HAP-1 (cell line): ENCODE measurements around the gene SNAPC2.
"Not testable (repeated sequence)": the region's sequence is repeated elsewhere in the genome, so short reads cannot be mapped to it uniquely, and the experiment has no call there.

Experiments used
- DNase-seq, 2 experiments: peaks; one replicate each; pipeline ENCODE4 v3.0.0-alpha.2; 2016 to 2020; ENCODE audit warnings: low spot score in 2 of 2
- H3K27me3 ChIP-seq: fragments of 250-450 bp; sonication (Bioruptor Pico); 2 replicates; pipeline ENCODE4 v1.5.1; 2020; ENCODE audit warnings: low read depth, mild to moderate bottlenecking, moderate library complexity
- H3K36me3 ChIP-seq: fragments of 250-450 bp; sonication (Bioruptor Pico); replicated peaks from 2 replicates; pipeline ENCODE4 v1.5.1; 2020; ENCODE audit warnings: mild to moderate bottlenecking
- H3K4me1 ChIP-seq: fragments of 250-450 bp; sonication (Bioruptor Pico); 2 replicates; pipeline ENCODE4 v1.5.1; 2020; ENCODE audit warnings: mild to moderate bottlenecking
- H3K4me3 ChIP-seq: fragments of 250-450 bp; sonication (Bioruptor Pico); 2 replicates; pipeline ENCODE4 v1.5.1; 2020; ENCODE audit warnings: mild to moderate bottlenecking, moderate library complexity
- H3K9me3 ChIP-seq: fragments of 250-450 bp; sonication (Bioruptor Pico); 2 replicates; pipeline ENCODE4 v1.5.1; 2020; ENCODE audit warnings: mild to moderate bottlenecking, moderate library complexity
- in situ Hi-C: fragments of 300-500 bp; cut with MboI; formaldehyde crosslinking; loops from 3 replicates; pipeline ENCODE4 v1.14.3; 2020; ENCODE audit warnings: low sequenced_read_pairs, inconsistent platforms, mixed read lengths

Gene SNAPC2

DNA sequence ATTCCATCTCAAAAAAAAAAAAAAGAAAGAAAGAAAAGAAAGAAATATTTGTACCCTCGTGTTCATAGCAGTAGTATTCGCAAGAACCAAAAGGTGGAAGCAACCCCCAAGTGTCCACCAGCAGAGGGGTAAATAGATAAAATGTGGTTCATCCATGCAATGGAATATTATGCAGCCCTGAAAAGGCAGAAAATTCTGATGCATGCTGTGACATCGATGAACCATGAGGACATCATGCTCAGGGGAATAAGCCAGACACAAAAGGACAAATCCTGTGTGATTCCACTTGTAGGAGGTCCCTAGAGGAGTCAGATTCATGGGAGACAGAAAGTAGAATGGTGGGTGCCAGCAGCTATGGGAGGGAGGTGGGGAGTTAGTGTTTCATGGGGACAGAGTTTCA, 38.2 kb upstream of the SNAPC2 start:
- Histone ChIP-seq H3K4me3 (no peak overlapping the region), H3K36me3 (no peaks in the 10 kb centered on the region), H3K4me1 (no peaks in the 10 kb centered on the region), H3K9me3 (no peaks in the 10 kb centered on the region; the same call in 1 of the 2 replicates), H3K27me3 (no peaks in the 10 kb centered on the region)
- in situ Hi-C loops: no loop called here
- DNase-seq: no peak

GRCh38 chr19:7883105-7883504, 37.0 kb upstream of the SNAPC2 start:
- no peaks in the 10 kb centered on the region for H3K36me3 ChIP-seq
- no peak overlapping the region for H3K4me3 ChIP-seq
- in situ Hi-C loops: no loop called here
- no peaks in the 10 kb centered on the region; the same call in 1 of the 2 replicates for H3K9me3 ChIP-seq
- DNase-seq: no peak
- H3K27me3 ChIP-seq: no peaks in the 10 kb centered on the region
- peaks cover 3% of the 10 kb centered on the region; the same call in 1 of the 2 replicates for H3K4me1 ChIP-seq

GRCh38 chr19:7883796-7884570, 36.2 kb upstream of the SNAPC2 start:
- Histone ChIP-seq H3K36me3 (no peaks in the 10 kb centered on the region), H3K9me3 (no peaks in the 10 kb centered on the region; the same call in 1 of the 2 replicates), H3K4me1 (peaks cover 8% of the 10 kb centered on the region; the same call in 1 of the 2 replicates), H3K4me3 (no peak overlapping the region), H3K27me3 (no peaks in the 10 kb centered on the region)
- in situ Hi-C loops: no loop called here
- DNase-seq: no peak

DNA sequence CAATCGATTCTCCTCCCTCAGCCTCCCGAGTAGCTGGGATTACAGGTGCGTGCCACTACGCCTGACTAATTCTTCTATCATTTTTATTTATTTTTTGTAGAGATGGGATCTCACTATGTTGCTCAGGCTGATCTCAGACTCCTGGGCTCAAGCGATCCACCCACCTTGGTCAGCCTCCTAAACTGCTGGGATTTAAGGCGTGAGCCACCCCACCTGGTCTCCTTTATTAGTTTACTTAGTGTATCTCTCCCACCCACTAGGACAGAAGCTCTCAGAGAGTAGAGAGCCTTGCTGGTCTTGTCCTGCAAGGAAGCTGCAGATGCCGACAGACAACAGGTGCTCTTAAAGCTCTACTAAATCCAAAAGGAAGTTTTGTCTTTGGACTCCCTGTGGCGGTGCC, 34.3 kb upstream of the SNAPC2 start:
- H3K4me1 ChIP-seq: peaks cover 8% of the 10 kb centered on the region; the same call in 1 of the 2 replicates
- in situ Hi-C loops: no loop called here

GRCh38 chr19:7887408-7888144, 32.6 kb upstream of the SNAPC2 start:
- DNase-seq: no peak
- in situ Hi-C loops: no loop called here
- Histone ChIP-seq H3K27me3 (no peaks in the 10 kb centered on the region), H3K4me1 (peaks cover 8% of the 10 kb centered on the region; the same call in 1 of the 2 replicates), H3K9me3 (no peaks in the 10 kb centered on the region), H3K4me3 (peak overlapping the region; percentile 71), H3K36me3 (no peaks in the 10 kb centered on the region)

More for the DNA sequence above, 34.3 kb upstream of the SNAPC2 start:
- no peak for DNase-seq
- no peaks in the 10 kb centered on the region for H3K36me3 ChIP-seq
- H3K4me3 ChIP-seq: no peak overlapping the region
- H3K27me3 ChIP-seq: no peaks in the 10 kb centered on the region
- no peaks in the 10 kb centered on the region; the same call in 1 of the 2 replicates for H3K9me3 ChIP-seq

DNA sequence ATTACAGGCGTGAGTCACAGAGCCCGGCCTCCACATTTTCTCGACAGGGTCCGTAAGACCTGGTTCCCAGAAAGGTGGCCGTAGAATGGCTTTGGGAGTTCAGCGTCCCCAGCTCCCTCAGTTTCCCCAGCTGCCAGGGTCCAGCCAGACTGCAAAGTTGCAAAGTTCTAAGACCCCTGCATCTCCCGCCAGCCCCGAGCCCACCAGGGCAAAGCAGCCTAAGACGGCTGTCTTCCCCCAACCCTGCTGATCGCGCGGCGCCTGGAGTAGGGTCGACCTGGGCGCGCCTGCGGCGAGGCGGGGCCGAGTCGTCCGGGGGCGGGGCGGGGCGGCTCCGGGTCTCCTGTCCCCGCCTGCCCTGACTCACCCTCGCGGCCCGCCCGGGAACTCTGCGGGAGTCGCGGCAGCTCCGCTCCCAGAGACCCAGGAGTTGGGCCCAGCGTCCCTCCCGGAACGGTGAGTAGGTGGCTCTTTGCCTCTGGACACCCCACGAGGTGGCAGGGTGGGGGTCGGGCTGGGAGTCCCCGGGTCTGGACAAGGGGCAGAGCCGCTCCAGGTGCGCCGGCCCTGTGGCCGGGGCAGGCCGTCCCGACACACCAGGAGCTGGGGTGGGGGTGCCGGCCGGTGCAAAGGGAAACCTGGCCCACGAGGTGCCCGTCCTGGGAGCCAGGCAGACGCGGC, 31.9 kb upstream of the SNAPC2 start, which contains the start of gene LRRC8E:
Gene LRRC8E (plus strand): TSS at position 366 of the 681 bp plus-strand sequence. CDS start 7,094 bp downstream, outside the sequence.
- Histone ChIP-seq H3K9me3 (no peaks in the 10 kb centered on the region), H3K4me3 (peak within 1 kb of the TSS; percentile 71), H3K36me3 (no peaks in the 10 kb centered on the region), H3K4me1 (peaks cover 8% of the 10 kb centered on the region; the same call in 1 of the 2 replicates), H3K27me3 (no peaks in the 10 kb centered on the region)
- DNase-seq: peak; percentile 76 to 90
- in situ Hi-C loops: no loop called here

DNA sequence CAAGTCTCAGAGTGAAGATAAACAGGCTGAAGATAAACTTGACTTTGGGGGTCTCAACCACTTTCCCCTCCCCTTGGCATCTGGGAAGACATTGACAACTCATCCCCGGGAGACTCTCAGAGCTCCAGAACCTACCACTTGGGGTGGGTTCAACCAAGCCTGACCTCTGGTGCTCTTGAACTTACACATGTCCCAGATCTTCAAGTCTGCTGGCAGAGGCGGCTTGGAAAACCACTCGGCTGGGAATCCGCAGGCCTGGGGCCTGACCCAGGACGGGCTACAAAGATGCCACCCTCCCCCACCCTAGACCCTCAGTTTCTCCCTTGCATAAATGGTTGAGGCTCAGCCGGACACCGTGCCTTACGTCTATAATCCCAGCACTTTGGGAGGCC, 31.3 kb upstream of the SNAPC2 start:
- no peaks in the 10 kb centered on the region for H3K27me3 ChIP-seq
- H3K9me3 ChIP-seq: no peaks in the 10 kb centered on the region
- in situ Hi-C loops: no loop called here
- no peaks in the 10 kb centered on the region for H3K36me3 ChIP-seq
- H3K4me3 ChIP-seq: peak overlapping the region; percentile 71
- peaks cover 8% of the 10 kb centered on the region; the same call in 1 of the 2 replicates for H3K4me1 ChIP-seq
- no peak for DNase-seq

GRCh38 chr19:7893362-7894101, 26.6 kb upstream of the SNAPC2 start:
- H3K4me3 ChIP-seq, DNase-seq, H3K9me3 ChIP-seq, H3K4me1 ChIP-seq, H3K36me3 ChIP-seq, in situ Hi-C loops, H3K27me3 ChIP-seq: not testable (repeated sequence)

DNA sequence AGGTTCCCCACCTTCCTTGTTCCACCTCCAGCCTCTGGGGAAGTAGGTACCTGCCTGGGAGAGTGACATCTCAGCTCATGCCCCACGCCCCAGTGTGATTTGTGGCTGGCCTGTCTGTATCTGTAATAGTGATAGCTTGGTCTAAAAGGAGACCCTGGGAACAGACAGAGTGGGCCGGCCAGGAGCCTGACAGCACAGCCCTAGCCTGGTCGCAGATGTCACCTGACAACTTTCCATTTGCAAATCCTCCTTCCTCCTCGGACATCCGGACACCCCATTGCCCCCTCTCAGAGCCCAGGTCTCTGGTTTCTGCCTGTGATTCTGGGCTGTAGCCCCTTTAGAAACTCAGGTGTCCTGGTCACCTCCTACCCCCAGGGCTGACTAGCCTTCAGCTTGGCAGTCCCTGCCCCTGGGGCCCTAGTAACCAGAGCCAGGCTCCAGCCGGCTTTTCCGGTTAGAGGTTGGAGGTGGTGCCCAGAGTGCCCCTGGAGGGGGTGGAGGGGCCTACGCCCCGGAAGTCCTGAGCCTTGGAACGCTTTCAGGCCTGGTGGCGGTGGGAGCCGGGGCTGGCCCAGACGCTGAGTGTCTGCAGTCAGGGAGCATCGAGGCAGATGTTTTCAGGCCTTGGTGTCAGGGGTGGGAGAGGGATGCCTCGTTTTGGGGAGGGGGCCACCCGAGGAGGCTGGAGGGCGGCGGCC, 25.4 kb upstream of the SNAPC2 start:
- no peak overlapping the region for H3K4me3 ChIP-seq
- H3K27me3 ChIP-seq: no peaks in the 10 kb centered on the region
- no peak for DNase-seq
- H3K4me1 ChIP-seq: no peaks in the 10 kb centered on the region
- in situ Hi-C loops: no loop called here
- H3K36me3 ChIP-seq: peaks cover 10% of the 10 kb centered on the region
- H3K9me3 ChIP-seq: no peaks in the 10 kb centered on the region

DNA sequence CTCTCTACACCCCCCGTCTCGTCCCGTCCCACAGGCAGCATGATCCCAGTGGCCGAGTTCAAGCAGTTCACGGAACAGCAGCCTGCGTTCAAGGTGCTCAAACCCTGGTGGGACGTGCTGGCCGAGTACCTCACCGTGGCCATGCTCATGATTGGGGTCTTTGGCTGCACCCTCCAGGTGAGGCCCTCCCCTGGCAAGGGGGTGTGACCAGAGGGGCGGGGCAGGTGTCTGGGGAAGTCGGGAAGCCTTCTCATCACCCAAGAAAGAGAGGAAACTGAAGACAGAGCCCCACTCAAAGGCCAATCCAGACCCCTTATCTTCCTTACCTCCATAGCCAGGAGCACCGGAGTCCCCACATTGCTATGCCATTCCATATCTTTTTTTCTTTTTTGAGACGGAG, 24.6 kb upstream of the SNAPC2 start:
- peaks cover 10% of the 10 kb centered on the region for H3K36me3 ChIP-seq
- H3K9me3 ChIP-seq: no peaks in the 10 kb centered on the region
- in situ Hi-C loops: no loop called here
- no peaks in the 10 kb centered on the region for H3K27me3 ChIP-seq
- H3K4me3 ChIP-seq: no peak overlapping the region
- no peak for DNase-seq
- H3K4me1 ChIP-seq: no peaks in the 10 kb centered on the region

DNA sequence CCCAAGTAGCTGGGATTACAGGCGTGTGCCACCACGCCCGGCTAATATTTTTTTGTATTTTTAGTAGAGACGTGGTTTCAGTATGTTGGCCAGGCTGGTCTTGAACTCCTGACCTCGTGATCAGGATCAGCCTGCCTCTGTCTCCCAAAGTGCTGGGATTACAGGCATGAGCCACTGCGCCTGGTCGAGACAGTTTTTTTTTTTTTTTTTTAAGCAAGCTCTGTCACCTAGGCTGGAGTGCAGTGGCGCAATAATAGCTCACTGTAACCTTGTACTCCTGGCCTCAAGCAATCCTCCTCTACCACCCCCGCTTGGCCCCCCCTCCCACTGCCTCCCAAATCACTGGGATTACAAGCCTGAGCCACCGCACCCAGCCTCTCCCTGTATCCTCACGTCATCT, 22.8 kb upstream of the SNAPC2 start:
- in situ Hi-C loops: no loop called here
- H3K4me1 ChIP-seq: no peaks in the 10 kb centered on the region
- no peaks in the 10 kb centered on the region for H3K27me3 ChIP-seq
- peaks cover 10% of the 10 kb centered on the region for H3K36me3 ChIP-seq
- no peaks in the 10 kb centered on the region for H3K9me3 ChIP-seq
- no peak for DNase-seq
- H3K4me3 ChIP-seq: no peak overlapping the region

DNA sequence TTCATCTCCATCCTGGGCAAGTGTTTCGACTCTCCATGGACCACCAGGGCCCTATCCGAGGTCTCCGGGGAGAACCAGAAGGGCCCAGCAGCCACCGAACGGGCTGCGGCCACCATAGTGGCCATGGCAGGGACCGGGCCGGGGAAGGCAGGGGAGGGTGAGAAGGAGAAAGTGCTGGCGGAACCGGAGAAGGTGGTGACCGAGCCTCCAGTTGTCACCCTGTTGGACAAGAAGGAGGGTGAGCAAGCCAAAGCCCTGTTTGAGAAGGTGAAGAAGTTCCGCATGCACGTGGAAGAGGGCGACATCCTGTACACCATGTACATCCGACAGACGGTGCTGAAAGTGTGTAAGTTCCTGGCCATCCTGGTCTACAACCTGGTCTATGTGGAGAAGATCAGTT, 21.2 kb upstream of the SNAPC2 start:
- DNase-seq: no peak
- Histone ChIP-seq H3K4me1 (peaks cover 7% of the 10 kb centered on the region), H3K27me3 (no peaks in the 10 kb centered on the region), H3K4me3 (no peak overlapping the region), H3K9me3 (no peaks in the 10 kb centered on the region), H3K36me3 (peaks cover 10% of the 10 kb centered on the region)
- in situ Hi-C loops: no loop called here
